ENCODE measurements around the gene PTPRD.

DNA sequence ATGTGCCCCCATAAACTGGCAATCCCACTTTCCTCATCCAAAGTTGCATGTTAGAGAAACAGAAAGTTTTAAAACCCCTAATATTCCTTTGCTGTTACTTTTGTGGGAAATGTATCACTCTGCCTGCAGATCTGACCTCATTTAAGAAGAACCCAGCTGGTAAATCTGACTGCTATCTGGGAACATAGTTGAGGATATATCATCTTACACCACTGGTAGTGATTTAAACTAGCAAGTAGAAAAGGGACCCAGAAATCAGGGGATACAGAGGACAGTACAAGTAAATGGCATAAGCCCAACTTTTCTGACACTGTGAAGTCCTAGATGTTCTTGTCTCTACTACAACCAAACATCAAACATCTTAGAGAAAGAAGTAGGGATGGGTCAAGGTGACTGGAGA lies 1752.7 kb downstream of the PTPRD start:
- TF ChIP-seq, protein P1, sequence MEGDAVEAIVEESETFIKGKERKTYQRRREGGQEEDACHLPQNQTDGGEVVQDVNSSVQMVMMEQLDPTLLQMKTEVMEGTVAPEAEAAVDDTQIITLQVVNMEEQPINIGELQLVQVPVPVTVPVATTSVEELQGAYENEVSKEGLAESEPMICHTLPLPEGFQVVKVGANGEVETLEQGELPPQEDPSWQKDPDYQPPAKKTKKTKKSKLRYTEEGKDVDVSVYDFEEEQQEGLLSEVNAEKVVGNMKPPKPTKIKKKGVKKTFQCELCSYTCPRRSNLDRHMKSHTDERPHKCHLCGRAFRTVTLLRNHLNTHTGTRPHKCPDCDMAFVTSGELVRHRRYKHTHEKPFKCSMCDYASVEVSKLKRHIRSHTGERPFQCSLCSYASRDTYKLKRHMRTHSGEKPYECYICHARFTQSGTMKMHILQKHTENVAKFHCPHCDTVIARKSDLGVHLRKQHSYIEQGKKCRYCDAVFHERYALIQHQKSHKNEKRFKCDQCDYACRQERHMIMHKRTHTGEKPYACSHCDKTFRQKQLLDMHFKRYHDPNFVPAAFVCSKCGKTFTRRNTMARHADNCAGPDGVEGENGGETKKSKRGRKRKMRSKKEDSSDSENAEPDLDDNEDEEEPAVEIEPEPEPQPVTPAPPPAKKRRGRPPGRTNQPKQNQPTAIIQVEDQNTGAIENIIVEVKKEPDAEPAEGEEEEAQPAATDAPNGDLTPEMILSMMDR (IDR thresholded peaks at IDR 0.05): no peak
- no peak for TF ChIP-seq POLR2A (IDR thresholded peaks at IDR 0.05)

Measured in Peyer's patch (tissue), 4 donors.